Upper lobe of left lung (tissue), 4 donors: ENCODE data around the gene OR2L5.

ENCODE experiments used
- EP300 ChIP-seq, 4 donors: sonication (generic); formaldehyde crosslinking; IDR thresholded peaks; one replicate each; pipeline ENCODE4 v1.5.1; 2017; ENCODE audit warnings: antibody characterized with exemption in 4 of 4, control low read depth in 2 of 4
- POLR2A ChIP-seq, 4 donors: fragments of 450-650 bp; IDR thresholded peaks; one replicate each; pipeline ENCODE4 v1.5.1; 2016 to 2017; ENCODE audit warnings: antibody characterized with exemption in 4 of 4, mild to moderate bottlenecking in 2 of 4
- TF ChIP-seq, protein P1 (sequence below), 6 experiments: fragments of 450-650 bp in 4 of 6; fragments of 200-600 bp in 2 of 6; sonication (generic) in 2 of 6; IDR thresholded peaks; one replicate each; pipeline ENCODE4 v1.5.1; 2016 to 2019; ENCODE audit warnings: antibody characterized with exemption in 6 of 6

DNA sequence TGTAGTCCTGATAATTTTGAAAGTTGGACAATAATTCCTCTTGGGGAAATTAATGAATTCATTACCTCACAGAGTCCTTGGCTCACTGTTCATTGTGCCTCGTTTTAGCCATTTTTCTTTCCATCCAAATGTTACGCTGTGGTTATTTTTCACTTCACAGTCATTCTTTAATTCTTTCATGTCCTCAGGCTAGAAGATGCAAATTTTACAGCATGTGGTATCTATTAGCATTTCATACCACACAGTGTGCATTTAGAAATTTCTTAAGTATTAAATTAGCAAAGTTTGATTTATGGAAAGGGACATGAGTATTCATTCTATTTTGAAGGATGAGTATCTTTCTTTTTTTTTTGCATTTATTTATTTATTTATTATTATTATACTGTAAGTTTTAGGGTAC lies 51.6 kb downstream of the OR2L5 start:
- no peak for TF ChIP-seq POLR2A (IDR thresholded peaks at IDR 0.05)
- no peak for TF ChIP-seq EP300 (IDR thresholded peaks at IDR 0.05)
- TF ChIP-seq, protein P1, sequence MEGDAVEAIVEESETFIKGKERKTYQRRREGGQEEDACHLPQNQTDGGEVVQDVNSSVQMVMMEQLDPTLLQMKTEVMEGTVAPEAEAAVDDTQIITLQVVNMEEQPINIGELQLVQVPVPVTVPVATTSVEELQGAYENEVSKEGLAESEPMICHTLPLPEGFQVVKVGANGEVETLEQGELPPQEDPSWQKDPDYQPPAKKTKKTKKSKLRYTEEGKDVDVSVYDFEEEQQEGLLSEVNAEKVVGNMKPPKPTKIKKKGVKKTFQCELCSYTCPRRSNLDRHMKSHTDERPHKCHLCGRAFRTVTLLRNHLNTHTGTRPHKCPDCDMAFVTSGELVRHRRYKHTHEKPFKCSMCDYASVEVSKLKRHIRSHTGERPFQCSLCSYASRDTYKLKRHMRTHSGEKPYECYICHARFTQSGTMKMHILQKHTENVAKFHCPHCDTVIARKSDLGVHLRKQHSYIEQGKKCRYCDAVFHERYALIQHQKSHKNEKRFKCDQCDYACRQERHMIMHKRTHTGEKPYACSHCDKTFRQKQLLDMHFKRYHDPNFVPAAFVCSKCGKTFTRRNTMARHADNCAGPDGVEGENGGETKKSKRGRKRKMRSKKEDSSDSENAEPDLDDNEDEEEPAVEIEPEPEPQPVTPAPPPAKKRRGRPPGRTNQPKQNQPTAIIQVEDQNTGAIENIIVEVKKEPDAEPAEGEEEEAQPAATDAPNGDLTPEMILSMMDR (IDR thresholded peaks at IDR 0.05) = no peak
